Islet precursor cell (in vitro differentiated cells): ENCODE results near the gene HECW1.
"Not testable (repeated sequence)": the region's sequence is repeated elsewhere in the genome, so short reads cannot be mapped to it uniquely, and the experiment has no call there.

ENCODE experiments used
- DNase-seq: peaks from one replicate; pipeline ENCODE4 v3.0.0-alpha.2; 2018

Gene HECW1

DNA sequence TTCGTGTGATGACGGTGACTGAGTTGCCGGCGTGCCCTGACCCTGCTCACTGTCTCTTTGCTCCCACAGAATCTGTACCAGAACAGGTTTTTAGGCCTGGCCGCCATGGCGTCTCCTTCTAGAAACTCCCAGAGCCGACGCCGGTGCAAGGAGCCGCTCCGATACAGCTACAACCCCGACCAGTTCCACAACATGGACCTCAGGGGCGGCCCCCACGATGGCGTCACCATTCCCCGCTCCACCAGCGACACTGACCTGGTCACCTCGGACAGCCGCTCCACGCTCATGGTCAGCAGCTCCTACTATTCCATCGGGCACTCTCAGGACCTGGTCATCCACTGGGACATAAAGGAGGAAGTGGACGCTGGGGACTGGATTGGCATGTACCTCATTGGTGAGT, 199.2 kb downstream of the HECW1 start:
- DNase-seq: no peak

DNA sequence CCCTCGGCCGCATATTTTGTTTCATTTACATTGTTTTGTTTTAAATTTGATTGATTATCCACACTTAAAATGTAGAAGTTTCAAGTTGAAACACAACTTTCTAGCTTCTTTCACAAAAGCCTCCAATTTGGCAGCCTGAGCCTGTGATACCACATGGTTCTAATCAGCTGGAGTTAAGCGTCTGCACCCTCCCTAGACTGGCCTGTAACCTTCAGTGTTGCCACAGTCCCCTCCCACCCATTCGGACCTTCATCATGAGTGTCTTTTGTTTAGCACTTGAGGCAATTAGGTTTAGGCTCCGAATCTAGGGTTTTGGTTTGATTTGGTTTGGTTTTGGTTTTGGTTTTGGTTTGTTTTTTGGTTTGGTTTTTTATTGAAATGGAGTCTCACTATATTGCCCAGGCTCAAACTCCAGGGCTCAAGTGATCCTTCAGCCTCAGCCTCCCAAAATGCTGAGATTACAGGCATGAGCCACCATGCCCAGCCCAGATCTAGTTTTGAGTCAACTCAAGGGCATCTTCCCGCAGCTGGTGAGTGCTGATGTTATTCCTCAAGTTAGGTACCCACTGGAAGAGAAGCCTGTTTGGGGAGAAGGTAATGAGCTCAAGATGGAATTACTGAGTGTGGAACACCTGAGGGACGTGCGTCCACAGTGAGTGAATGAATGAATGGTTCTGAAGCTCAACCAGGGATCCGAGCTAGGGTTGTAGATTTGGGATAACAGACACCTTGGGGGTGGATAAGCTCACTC, 201.4 kb downstream of the HECW1 start:
- DNase-seq: no peak

DNA sequence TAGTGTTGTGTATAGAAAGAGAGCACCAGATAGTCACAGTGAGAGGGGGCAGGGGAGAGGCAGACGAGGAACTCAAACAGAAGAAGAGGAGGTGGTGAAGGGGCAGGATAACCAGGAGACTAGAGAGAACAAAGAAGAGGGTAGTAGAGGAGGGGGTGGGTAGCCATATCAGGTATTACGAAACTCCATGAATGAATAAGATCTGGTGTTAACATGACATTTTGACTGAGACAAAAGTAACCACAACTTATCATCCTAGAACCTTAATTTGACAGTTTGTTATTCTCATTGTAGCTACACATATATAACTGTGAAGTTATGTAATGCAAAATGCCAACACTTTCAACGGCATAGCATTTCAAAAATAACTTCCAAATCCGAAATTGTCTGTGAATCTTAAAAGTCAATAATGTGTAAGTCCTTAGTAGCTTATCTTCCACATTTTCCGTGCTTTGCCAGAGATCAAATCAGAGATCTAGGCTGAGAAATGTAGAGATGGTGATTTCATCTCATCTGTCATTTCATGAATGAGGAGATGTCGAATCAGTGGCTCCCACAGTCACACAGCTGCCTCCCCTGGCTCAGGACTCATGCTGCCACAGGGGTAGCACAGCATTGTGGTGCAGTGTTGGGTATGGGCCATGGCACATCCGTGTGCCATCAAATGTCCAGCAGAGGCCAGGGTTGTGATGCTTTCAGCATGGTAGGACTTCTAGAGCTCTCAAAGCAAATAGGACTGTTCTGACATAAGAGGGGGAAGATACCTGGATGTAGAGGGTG, 202.1 kb downstream of the HECW1 start:
- DNase-seq: no peak

DNA sequence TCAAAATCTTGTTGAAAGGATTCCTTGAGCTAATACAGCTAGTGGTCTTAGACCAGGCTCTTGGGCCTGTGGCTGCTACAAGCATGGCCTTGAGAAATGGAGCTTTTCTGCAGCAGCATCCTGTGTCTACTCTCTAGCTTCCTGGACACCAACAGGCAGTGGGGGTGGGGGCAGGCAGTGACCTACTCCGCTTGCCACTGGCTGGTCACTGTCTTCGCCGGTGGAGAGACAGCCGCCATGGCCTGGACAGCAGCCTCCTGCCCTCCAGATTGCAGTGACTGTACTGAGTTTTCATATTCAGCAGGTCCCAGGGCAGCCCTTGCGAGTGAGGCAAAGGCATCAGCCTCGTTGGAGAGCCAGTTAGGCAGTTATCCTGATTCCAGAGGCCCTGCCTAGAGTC, 204.6 kb downstream of the HECW1 start:
- DNase-seq: no peak

DNA sequence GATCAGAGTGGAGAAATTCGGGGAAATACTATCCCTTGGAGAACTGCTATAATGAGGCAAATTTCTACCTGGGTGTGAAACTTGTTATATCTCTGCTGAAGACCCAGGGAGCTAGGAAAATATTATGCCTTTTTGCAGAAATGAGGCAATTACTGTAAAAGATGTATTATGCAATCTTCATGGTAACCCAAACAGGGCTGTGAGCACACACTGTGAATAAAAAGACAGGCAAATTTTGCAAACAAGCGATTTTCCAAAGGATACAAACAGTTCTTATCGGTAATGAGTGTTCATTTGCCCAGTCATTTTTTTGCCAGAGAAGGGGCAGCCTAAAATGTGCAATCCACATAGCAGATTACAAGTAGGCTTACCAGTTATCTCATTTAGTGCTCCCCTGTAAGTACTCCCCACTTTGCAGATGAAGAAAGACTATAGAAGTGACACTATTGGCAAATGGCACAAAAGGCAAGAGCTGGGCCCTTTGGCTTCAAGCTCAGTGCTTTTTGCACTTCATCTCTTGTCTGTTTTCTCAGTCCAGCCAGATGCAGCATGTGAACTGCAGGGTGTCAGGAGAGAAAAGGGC, 205.8 kb downstream of the HECW1 start:
- no peak for DNase-seq

DNA sequence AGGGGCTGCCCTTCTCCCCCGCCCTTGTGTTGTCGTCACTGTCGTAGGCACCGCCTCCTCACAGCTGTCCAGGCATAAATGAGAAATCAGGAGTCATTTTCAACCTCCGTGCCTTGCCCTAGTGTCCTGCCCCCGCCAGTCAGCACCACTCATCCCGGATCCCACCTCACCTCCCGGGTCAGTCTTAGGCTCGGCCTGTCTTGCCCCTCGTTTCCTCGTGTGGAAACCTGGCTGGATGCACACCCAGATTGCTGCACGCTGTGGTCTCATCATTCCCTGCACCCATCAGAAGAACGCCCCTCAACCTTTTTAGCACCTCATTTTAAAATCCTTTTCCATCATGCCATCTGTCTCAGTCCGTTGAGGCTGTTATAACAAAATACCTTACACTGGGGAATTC, 213.1 kb downstream of the HECW1 start:
- DNase-seq: no peak

DNA sequence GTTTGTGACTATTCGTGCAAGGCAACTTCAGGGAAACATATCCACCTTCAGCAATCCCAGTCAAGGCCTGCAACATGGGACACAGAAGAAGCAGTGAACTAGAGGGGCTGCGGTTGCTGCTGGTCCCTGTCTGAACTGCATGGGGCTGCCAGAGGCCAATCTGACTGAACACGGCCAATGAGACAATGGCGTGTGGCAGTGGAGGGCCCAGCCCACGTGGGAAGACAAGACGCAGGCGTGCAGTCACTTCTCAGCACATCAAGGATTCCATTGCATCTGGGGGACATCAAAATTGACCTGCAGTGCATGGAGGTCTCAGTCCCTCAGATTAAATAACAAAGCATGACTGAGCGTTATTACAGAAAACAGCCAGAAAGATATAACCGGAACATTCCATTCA, 215.9 kb downstream of the HECW1 start:
- DNase-seq: no peak

DNA sequence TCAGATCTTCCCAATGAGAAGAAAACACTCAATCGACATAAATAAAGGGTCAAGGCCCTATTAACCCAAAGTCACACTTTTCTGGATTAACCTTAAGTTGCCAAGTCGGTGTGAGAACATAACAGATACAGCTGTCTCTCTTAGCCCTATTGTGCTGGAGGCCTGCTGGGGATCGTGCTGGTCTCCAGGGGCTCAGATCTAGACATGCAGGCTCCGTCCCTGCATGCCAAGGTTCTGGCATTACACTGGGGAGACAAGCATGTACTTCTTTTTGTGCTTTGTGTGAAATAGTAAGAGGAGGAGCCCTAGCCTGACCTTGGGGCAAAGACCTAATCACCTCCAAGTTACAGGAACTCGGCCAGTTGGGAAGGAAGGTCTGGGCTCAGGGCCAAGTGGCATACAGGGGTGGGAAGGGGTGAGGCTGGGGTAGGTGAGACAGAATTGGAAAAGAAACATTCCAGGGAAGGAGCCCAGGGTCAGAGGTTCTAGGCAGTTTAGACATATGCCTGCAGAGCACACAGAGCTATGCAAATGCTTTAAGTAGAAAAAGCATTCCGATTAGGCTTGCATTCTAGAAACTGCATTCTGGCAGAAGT, 216.4 kb downstream of the HECW1 start:
- DNase-seq: peak; percentile 65

DNA sequence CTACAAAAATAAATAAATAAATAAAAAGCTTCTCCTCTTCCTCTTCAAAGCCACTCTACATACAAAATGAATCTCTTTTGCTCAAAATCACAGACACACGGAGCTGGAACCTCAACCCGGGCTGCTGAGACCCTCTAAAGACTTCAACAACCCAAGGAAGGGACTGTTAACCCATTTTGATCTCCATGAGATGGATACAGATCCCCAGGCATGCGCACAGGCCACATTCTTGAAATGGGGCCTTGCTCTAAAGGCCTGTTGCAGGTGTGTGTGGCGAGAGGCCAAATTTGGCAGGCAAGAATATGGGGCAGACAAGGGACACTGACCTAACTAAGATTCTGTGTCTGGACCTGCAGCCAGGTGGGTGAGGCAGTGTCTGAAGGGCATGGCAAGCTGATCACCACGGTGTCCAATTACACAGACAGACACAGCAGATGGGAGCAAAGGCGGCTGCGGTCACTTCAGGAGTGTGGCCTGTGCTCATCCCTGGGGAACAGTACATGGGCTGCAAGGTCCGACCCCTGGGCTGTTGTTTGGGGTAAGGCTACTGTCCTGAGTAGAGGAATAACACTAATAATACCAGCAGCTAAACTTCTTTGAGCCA, 219.8 kb downstream of the HECW1 start:
- DNase-seq: no peak

DNA sequence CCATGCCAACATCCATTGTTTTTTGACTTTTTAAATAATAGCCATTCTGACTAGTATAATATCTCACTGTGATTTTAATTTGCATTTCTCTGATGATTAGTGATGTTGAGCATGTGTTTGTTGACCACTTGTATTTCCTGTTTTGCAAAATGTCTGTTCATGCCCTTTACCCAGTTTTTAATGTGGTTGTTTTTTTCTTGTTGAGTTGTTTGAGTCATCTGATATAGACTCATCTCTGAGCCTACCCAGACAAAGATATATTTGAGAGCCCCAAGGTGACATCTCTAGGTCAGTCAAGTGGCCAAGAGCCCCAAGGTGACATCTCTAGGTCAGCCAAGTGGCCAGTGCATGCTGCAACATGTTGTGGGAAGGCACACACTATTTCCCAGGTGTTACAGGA, 224.7 kb downstream of the HECW1 start:
- DNase-seq: no peak

DNA sequence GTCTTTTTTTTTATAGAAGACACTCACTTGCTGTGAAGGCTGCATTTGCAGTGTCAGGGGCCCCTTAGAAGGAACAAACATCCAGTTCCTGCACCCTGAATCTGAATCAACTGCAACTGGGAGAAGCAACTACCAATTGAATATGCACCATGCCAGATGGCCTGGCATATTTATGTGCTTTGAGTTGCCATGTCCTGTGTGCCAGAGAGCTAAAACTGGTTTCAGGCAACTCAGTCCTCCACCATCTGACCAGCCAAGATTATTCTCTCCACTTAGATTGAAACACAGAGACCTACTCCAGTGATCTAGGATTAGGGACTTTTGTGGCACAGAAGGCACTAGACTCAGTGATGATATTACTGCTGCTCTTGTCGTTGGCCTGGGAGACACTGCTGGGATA, 225.4 kb downstream of the HECW1 start:
- DNase-seq: no peak

DNA sequence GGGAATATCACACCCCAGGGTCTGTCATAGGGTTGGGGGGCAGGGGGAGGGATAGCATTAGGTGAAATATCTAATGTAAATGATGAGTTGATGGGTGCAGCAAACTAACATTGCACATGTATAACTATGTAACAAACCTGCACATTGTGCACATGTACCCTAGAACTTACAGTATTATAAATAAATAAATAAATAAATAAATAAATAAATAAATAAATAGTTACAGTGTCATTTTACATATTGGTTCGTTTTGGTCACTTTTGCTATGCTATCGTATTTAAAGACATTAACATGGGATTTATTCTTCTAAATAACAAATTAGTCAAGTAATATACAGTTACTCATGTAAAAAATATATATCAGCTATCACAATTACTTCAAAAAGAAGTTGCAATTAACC, 228.7 kb downstream of the HECW1 start:
- DNase-seq: no peak

DNA sequence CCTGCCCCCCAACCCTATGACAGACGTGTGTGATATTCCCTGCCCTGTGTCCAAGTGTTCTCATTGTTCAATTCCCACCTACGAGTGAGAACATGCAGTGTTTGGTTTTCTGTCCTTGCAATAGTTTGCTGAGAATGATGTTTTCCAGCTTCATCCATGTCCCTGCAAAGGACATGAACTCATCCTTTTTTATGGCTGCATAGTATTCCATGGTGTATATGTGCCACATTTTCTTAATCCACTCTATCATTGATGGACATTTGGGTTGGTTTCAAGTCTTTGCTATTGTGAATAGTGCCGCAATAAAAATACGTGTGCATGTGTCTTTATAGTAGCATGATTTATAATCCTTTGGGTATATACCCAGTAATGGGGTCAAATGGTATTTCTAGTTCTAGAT, 231.0 kb downstream of the HECW1 start:
- DNase-seq: not testable (repeated sequence)

DNA sequence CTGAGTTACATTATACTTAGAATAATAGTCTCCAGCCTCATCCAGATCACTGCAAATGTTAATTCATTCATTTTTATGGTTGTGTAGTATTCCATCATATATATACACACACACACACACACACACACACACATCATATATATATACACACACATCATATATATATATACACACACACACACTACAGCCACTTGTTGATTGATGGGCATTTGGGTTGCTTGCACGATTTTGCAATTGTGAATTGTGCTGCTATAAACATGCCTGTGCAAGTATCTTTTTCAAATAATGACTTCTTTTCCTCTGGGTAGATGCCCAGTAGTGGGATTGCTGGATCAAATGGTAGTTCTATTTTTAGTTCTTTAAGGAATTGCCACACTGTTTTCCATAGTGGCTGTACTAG, 233.2 kb downstream of the HECW1 start:
- DNase-seq: not testable (repeated sequence)

DNA sequence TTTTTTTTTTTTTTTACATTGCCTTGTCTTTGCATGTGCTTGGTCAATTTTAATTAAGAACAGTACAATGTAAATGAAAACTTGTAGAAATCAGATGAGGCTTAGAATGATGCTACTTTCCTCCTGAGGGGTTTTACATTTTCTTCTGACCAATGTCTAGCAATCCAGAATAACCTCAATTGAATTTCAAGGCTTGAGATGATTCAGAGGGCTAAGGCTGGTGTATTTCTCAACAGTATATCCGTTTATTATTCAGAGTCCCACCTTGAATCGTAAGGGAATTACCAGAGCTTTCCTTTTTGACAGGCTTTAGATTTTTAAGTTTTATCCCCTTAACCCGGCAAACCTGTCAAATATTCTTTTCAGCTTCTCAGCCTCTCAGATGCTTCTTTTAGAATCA, 239.2 kb downstream of the HECW1 start:
- DNase-seq: no peak

DNA sequence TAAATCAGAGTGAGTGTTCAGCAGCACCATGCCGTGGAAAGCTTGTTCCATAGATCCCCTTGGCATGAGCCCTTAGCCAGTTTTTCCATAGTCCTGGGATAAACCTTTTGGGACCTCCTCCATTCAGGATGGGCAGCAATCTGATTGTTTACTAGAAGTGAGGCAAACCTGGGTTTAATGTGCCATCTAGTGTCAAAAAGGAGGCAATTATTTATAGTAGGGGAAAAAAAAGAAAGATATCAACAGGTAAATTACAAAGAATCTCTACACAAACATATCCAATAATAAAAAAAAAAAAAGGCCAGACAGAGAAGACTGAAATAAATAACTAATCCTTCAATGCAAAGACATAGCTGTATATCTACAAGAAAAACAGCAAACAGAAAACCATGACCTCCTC, 241.5 kb downstream of the HECW1 start:
- no peak for DNase-seq

DNA sequence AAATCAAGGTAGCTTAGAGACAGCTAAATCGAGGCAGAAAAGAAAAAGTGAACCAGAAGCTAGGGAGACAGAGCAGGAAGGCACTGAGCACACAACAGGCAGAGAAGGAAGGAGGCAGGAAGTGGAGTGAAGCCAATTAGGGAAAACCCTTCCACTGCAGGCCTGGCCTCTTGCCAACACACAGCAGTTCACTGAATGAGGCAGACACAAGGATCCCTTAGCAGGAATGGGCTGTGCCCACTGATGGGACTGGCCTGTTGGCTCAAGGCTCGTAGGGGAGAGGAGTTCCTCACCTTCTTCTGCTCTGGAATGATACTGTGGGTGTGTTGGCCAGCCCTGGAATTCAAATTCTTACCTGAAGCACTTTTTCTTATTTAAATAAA, 250.2 kb downstream of the HECW1 start:
- DNase-seq: no peak

DNA sequence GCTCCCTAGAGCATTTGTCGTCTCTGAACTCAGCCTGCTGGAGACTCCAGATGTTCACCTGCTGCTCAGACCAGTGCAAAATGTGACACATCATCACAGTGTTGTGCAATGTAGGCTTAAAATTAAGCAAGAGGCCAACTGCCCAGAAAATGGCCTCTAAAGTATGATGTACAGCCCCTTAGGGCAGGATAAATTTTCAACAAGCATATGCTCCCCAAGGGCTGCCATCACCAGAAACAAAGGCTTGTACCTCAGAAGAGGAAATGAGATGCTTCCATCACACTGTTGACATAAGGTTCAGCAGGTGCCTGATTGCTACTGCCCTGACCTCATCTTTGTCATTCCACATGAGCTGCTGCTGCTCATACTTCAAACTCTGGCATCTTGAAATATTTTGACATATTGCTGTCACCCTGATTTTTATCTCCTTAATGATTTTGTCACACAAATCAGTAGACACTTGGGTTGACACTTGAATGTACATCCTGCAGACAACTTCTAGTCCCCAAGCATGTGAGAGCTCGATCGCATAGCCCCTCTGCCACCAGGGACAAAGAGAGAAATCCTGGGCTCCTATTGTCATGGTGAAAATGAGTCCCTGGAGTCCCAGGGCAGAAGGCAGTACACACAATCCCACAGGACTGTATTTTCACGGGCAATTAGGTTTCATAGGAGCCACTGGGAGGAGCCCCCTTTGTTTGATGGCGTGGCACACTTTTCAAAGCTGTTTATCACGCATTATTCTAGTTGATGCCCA, 250.8 kb downstream of the HECW1 start:
- DNase-seq: no peak

DNA sequence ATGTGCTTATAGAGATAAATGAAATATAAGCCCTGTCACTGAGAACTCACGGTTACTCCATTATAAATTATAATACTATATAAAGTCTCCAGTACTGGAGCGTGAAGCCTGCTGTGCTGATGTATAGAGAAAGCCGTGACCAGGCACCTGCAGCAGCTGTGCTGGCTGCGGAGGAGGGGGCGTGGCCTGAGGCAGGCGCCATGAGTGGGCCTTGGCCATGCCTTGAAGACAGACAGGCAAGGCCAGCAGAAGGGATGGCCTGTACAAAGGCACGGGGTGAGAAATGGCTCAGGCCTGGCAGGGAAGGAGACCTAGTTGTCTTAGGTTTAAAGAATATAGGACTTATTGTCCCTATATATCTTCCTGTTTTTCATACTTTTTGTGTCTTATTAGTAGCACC, 251.9 kb downstream of the HECW1 start:
- DNase-seq: no peak

DNA sequence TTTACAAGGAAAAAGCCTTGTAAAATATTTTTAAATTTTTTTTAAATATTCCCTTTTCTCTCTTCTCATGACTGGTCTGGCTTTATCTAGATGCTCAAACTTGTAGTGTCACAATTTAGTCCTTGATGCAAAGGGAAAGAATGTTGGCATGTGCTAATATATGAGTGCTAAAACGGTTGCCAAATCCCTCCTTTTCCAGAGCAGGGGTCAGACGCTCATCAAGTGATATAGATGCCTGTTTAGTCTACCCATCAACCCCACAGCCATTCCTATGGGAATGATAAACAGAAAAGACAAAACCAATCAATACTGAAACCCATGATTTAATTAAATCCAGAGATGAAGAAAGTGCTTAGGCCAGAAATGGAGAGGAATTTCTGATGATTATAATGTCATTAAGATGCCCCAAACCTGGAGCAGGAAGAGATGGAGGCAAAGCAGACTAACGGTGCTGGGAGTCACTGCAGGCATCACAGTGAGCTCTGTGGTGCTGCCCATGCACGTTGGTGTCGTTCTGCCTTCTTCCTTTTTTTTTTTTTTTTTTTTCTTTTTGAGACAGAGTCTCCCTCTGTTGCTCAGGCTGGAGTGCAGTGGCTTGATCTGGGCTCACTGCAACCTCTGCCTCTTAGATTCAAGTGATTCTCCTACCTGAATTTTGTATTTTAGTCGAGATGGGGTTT, 260.4 kb downstream of the HECW1 start:
- DNase-seq: no peak

DNA sequence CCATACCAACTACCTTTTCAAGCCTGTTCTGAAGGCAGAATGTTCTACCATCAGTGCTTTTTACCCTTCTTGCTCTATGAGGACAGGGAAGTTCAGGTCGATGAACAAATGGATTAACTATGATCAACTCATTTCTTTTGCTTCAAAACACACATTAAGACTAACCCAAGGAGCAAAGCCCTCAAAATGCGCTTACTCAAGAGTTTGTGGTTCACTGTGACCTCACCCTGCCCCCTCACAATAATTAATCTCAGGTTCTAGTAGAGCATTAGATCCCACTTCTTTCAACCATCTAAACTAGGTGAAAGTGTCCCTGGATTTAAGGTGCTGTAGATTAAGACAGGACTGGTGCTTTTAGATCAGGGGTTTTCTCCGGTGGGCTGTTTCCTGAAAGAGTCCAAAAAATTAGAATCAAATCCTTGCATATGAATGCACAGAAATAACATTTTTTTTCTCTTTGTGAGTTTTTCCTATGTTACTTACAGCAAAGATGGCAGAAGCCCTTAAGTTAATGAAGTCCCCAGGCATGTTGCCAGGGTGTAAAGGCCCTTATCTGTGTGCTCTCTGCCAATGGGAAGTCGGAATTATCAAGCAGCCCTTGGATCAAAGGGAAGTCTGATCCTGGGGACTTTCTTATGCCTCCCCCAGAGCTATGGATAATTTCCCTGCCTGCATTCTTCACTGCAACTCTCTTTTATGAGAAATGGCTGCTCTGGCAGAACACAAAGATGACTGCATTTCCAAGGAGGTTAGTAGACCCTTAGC, 264.9 kb downstream of the HECW1 start:
- DNase-seq: no peak
